ENCODE data around the gene RER1.

Gene RER1

GRCh38 chr1:2407991-2408275 lies 16.3 kb downstream of the RER1 start:
- DNase-seq (ENCODE audit: low read depth): no peak

- no peak for DNase-seq (ENCODE audit: low read depth)
These were observed 16.8 kb downstream of the RER1 start for GRCh38 chr1:2408456-2408855.

- no peak for DNase-seq (ENCODE audit: low read depth)
These were observed 17.2 kb downstream of the RER1 start for GRCh38 chr1:2408859-2409276.

GRCh38 chr1:2409745-2410144 lies 18.1 kb downstream of the RER1 start:
- DNase-seq (ENCODE audit: low read depth): no peak

- no peak for DNase-seq (ENCODE audit: low read depth)
These were observed 20.3 kb downstream of the RER1 start for GRCh38 chr1:2411801-2412394.

GRCh38 chr1:2412395-2412772 lies 20.7 kb downstream of the RER1 start, which contains the start of gene PEX10:
Gene PEX10 (minus strand): TSS chr1:2412564. CDS start chr1:2412502, 62 bp downstream.
- DNase-seq (ENCODE audit: low read depth): peak; percentile 63

- no peak for DNase-seq (ENCODE audit: low read depth)
These were observed 21.3 kb downstream of the RER1 start for GRCh38 chr1:2412773-2413494.

GRCh38 chr1:2413495-2414296 lies 22.1 kb downstream of the RER1 start:
- DNase-seq (ENCODE audit: low read depth): no peak

GRCh38 chr1:2414297-2414958 lies 22.8 kb downstream of the RER1 start:
- DNase-seq (ENCODE audit: low read depth): peak; percentile 28

- no peak for DNase-seq (ENCODE audit: low read depth)
These were observed 23.7 kb downstream of the RER1 start for GRCh38 chr1:2415337-2415736.

- no peak for DNase-seq (ENCODE audit: low read depth)
These were observed 24.2 kb downstream of the RER1 start for GRCh38 chr1:2415801-2416208.

GRCh38 chr1:2416403-2416802 lies 24.8 kb downstream of the RER1 start:
- no peak for DNase-seq (ENCODE audit: low read depth)

- no peak for DNase-seq (ENCODE audit: low read depth)
These were observed 25.6 kb downstream of the RER1 start for GRCh38 chr1:2417083-2417832.

- DNase-seq (ENCODE audit: low read depth): no peak
These were observed 26.2 kb downstream of the RER1 start for GRCh38 chr1:2417833-2418225.

GRCh38 chr1:2418791-2419320 lies 27.2 kb downstream of the RER1 start:
- DNase-seq (ENCODE audit: low read depth): no peak

GRCh38 chr1:2419416-2419815 lies 27.8 kb downstream of the RER1 start:
- no peak for DNase-seq (ENCODE audit: low read depth)

GRCh38 chr1:2422523-2422922 lies 30.9 kb downstream of the RER1 start:
- no peak for DNase-seq (ENCODE audit: low read depth)

GRCh38 chr1:2425892-2426291 lies 34.3 kb downstream of the RER1 start:
- no peak for DNase-seq (ENCODE audit: low read depth)

- no peak for DNase-seq (ENCODE audit: low read depth)
These were observed 34.9 kb downstream of the RER1 start for GRCh38 chr1:2426540-2426939.

- no peak for DNase-seq (ENCODE audit: low read depth)
These were observed 35.4 kb downstream of the RER1 start for GRCh38 chr1:2427051-2427450.

GRCh38 chr1:2427976-2428375 lies 36.3 kb downstream of the RER1 start:
- DNase-seq (ENCODE audit: low read depth): no peak

GRCh38 chr1:2428490-2428889 lies 36.8 kb downstream of the RER1 start:
- DNase-seq (ENCODE audit: low read depth): no peak
